PFSK-1 (cell line): ENCODE results near the gene CRYBA4.

Experiments used
- FOXP2 ChIP-seq: optimal IDR thresholded peaks from 2 replicates; pipeline ENCODE3; 2011; ENCODE audit warnings: borderline replicate concordance, control low read depth, inconsistent platforms; ENCODE audit not compliant: insufficient read depth; ENCODE audit errors: extremely low read length, extremely low read depth
- POLR2AphosphoS5 ChIP-seq: IDR thresholded peaks from 2 replicates; pipeline ENCODE4 v1.6.1; 2012; ENCODE audit warnings: low read depth, mild to moderate bottlenecking, control low read depth, low read length, moderate library complexity
- TAF1 ChIP-seq: IDR thresholded peaks from 2 replicates; pipeline ENCODE4 v1.6.1; 2012; ENCODE audit warnings: low read length, control low read depth, borderline replicate concordance; ENCODE audit not compliant: insufficient read depth
- TF ChIP-seq, protein P1 (sequence below), 2 experiments: IDR thresholded peaks; 2 replicates each; pipeline versions ENCODE4 v1.6.1 to v1.8.0; 2011 to 2012; ENCODE audit warnings: low read depth in 2 of 2, low read length in 2 of 2, control low read depth in 1 of 2, inconsistent platforms in 1 of 2, mild to moderate bottlenecking in 1 of 2, moderate library complexity in 1 of 2; ENCODE audit not compliant: insufficient read depth in 1 of 2

DNA sequence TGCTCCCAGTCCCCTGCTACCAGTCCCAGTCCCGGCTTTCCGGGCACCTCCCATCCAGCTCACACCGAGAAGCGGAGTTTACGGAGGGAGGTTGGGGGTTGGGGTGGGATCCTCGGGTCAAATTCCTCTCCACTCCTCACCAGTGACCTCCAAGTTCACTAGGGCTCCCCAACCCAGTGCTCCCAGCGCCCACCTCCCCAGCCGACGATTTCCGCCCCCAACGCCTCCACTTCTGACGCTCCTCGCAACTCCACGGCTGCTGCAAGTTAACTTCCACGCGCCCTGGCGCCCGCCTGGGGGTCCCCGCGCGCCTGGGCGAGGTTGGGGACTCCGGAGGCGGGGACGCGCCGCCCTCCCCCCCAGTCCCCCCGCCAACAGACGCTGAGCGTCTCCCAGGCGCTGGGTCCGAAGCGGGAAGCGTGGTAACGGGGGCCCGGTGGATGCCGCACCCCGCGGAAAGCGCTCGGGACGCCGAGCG lies 32.4 kb upstream of the CRYBA4 start:
- TF ChIP-seq POLR2AphosphoS5 (no peak), FOXP2 (no peak), TAF1 (no peak)
- TF ChIP-seq, protein P1, sequence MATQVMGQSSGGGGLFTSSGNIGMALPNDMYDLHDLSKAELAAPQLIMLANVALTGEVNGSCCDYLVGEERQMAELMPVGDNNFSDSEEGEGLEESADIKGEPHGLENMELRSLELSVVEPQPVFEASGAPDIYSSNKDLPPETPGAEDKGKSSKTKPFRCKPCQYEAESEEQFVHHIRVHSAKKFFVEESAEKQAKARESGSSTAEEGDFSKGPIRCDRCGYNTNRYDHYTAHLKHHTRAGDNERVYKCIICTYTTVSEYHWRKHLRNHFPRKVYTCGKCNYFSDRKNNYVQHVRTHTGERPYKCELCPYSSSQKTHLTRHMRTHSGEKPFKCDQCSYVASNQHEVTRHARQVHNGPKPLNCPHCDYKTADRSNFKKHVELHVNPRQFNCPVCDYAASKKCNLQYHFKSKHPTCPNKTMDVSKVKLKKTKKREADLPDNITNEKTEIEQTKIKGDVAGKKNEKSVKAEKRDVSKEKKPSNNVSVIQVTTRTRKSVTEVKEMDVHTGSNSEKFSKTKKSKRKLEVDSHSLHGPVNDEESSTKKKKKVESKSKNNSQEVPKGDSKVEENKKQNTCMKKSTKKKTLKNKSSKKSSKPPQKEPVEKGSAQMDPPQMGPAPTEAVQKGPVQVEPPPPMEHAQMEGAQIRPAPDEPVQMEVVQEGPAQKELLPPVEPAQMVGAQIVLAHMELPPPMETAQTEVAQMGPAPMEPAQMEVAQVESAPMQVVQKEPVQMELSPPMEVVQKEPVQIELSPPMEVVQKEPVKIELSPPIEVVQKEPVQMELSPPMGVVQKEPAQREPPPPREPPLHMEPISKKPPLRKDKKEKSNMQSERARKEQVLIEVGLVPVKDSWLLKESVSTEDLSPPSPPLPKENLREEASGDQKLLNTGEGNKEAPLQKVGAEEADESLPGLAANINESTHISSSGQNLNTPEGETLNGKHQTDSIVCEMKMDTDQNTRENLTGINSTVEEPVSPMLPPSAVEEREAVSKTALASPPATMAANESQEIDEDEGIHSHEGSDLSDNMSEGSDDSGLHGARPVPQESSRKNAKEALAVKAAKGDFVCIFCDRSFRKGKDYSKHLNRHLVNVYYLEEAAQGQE (IDR thresholded peaks at IDR 0.05; ENCODE audit: insufficient read depth in 1 of 2, low read depth in 2 of 2, low read length in 2 of 2) = no peak
